ENCODE results near the gene ZC3H7B.

The ZC3H7B gene

GRCh38 chr22:41332217-41332939, 31.1 kb downstream of the ZC3H7B start:
- TF ChIP-seq CTCF (IDR thresholded peaks at IDR 0.05; ENCODE audit: insufficient read depth, low read length) (no peak), REST (IDR thresholded peaks at IDR 0.05; ENCODE audit: insufficient replicate concordance, low read depth) (no peak), GABPA (IDR thresholded peaks at IDR 0.05; ENCODE audit: low read depth) (no peak), POLR2AphosphoS5 (IDR thresholded peaks at IDR 0.05; ENCODE audit: low read depth) (no peak), SPI1 (IDR thresholded peaks at IDR 0.05; ENCODE audit: borderline replicate concordance, low read depth) (no peak)

DNA sequence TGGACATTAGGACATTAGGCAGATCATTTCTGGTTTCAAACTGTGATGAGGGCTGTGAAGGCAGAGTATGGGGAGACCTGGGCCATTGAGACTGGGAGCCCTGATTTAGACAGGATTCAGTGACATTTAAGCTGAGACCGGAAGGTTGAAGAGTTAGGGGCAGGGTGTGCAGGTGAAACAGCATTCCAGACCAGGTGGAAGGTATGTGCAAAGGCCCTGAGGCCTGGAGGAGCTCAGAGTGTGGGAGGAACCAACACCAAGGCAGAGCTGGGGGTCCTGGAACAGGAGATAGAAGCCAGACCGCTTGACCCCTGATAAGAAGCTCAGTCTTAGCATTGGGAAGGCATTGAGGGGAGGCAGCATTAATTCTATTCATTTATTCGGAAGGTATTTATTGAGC, 32.5 kb downstream of the ZC3H7B start:
- TF ChIP-seq CTCF (IDR thresholded peaks at IDR 0.05; ENCODE audit: insufficient read depth, low read length) (no peak), POLR2AphosphoS5 (IDR thresholded peaks at IDR 0.05; ENCODE audit: low read depth) (no peak), SPI1 (IDR thresholded peaks at IDR 0.05; ENCODE audit: borderline replicate concordance, low read depth) (no peak)

More at GRCh38 chr22:41332217-41332939, 31.1 kb downstream of the ZC3H7B start:
- Histone ChIP-seq H3K27me3 (ENCODE audit: insufficient read depth, poor library complexity, severe bottlenecking) (no peaks in the 10 kb centered on the region), H3K27ac (replicated peaks) (no peak overlapping the region), H3K4me3 (replicated peaks; ENCODE audit: insufficient read depth, low read length) (no peak overlapping the region)
- DNase-seq (ENCODE audit: low read depth in 1 of 2, low spot score in 1 of 2) = no peak

DNA sequence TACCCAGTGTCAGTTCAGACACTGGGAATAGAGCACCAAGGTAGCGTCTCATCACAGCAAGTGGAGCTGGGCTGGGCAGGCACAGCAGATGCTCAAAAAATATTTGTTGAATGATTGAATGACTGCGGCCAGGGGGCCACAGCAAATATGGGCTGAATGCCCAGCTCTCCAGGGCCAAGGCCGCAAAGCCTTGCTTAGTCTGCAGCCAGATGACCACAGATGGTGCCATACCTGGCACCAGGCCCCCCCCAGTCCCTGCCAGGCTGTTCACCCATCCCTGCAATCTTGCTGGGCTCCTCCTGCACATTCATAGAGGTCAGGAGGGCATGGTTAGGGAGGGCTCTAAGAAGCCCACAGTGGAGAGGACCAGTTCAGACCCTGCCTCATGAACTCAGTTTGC, 32.9 kb downstream of the ZC3H7B start:
- Histone ChIP-seq H3K27me3 (ENCODE audit: insufficient read depth, poor library complexity, severe bottlenecking) (no peaks in the 10 kb centered on the region), H3K4me3 (replicated peaks; ENCODE audit: insufficient read depth, low read length) (no peak overlapping the region), H3K27ac (replicated peaks) (no peak overlapping the region)
- TF ChIP-seq REST (IDR thresholded peaks at IDR 0.05; ENCODE audit: insufficient replicate concordance, low read depth) = no peak
- TF ChIP-seq SPI1 (IDR thresholded peaks at IDR 0.05; ENCODE audit: borderline replicate concordance, low read depth) = no peak
- no peak for TF ChIP-seq POLR2AphosphoS5 (IDR thresholded peaks at IDR 0.05; ENCODE audit: low read depth)
- TF ChIP-seq GABPA (IDR thresholded peaks at IDR 0.05; ENCODE audit: low read depth) = no peak
- TF ChIP-seq CTCF (IDR thresholded peaks at IDR 0.05; ENCODE audit: insufficient read depth, low read length) = no peak
- DNase-seq (ENCODE audit: low read depth in 1 of 2, low spot score in 1 of 2) = no peak

More for the DNA sequence above, 32.5 kb downstream of the ZC3H7B start:
- no peak for DNase-seq (ENCODE audit: low read depth in 1 of 2, low spot score in 1 of 2)
- Histone ChIP-seq H3K27ac (replicated peaks) (no peak overlapping the region), H3K27me3 (ENCODE audit: insufficient read depth, poor library complexity, severe bottlenecking) (no peaks in the 10 kb centered on the region), H3K4me3 (replicated peaks; ENCODE audit: insufficient read depth, low read length) (no peak overlapping the region)
